Stimulated activated CD8-positive, alpha-beta memory T cell treated with anti-CD3 and anti-CD28 coated beads, Interleukin-7, amount 100 ng/mL, for 4 hours (primary cell): Measurements from ENCODE around the gene SLC6A11.

ENCODE experiments used
- DNase-seq, 2 donors: peaks; one replicate each; pipeline ENCODE4 v3.0.0-alpha.2; 2020; ENCODE audit warnings: low read depth in 2 of 2

SLC6A11 gene

GRCh38 chr3:10816019-10816862 lies at the start of gene SLC6A11:
Gene SLC6A11, plus strand, starts transcription at chr3:10816228. Its CDS starts 38 bp downstream, at chr3:10816266.
- DNase-seq = no peak

DNA sequence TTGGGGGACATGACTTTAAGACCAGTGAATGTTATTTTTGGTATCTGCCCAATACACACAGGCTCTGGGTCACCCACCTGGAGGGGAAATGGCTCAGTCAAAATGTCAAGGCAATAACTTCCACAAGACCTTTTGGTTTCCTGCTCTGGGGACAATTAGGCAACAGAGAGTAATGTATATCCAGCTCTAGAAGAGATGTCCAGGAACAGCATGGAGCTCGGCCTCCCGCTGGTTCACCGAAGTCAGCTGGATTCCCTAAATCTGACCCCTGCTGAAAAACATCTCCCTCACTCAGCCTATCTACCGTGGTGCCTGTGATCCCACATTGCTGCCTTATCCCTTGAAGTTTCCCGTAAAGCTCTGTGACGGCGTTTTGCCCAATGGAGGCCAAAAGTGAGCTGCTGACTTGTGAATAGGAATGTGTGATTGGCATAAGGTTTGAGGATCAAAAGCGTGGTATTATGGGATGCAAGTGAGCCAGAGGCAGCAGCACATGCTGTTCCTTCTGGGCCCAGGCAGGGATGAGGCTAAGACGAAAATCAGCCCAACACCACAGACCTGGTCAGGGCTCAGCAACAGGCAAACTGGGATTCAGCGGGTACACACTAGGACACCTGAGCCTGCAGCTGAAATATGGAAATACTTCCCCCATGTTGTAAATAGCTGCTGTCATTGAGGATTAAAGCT lies 47.2 kb upstream of the SLC6A11 start:
- no peak for DNase-seq

DNA sequence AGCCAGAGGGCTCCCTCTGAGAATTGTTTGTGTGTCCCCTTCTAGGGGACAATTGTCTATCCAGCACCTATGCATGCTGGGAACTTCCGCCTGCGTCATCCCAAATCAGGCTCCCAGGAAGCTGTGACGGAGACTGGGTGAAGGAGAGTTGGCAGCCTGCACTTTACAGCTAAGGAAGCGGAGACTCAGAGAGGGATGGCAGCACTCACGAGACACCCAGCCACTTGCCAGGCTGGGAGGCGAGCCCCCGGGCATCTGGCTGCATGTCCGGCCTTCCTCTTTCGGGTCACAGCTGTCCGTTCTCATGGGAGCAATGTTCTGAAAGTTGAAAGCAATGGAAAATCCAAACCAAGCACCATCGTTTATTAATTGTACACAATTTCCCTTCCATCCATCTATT lies 45.5 kb upstream of the SLC6A11 start:
- no peak for DNase-seq

GRCh38 chr3:10770981-10771380 lies 45.0 kb upstream of the SLC6A11 start:
- DNase-seq = no peak

GRCh38 chr3:10771486-10772270 lies 44.4 kb upstream of the SLC6A11 start:
- no peak for DNase-seq

DNA sequence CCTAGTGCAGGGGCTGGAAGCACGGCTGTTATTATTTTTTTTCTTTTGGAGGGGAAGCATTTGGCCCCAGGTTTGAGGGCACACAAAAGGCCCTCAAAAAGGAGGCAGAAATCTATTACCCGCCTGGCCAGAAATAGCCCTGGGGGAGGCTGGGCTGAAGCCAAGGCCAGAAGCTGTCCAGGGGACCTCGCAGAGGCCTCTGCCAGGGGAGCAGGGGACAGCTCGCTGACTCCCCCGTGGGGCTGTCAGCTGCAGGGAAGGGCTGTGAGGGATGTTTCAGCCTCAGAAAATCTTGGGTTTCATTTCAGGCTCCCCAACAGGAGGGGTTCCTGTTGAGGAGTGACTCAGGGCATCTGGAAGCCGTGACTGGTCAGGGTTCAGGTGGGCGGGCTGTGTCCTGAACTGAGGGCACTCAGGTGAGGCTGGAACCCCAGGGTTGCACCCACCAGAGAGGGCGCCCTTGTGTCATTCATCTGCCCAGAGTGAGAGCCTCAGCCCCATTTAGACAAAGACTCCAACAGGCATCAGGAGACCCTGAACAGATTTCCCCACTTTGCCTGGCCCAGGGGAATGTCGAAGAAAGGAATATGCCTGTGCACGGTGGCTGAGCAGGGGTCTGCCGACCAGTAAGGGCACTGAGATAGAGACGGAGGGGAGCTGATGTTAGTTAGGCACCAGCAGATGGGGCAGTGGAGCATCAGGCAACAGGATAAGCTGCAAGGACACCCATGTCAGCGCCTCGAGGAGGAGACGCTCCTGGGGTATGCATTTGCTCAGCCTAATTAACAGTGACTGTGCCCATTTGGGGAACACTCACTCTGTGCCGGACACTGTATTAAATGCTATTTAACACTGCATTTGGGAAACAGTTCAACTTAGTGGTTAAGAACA lies 43.5 kb upstream of the SLC6A11 start:
- no peak for DNase-seq

DNA sequence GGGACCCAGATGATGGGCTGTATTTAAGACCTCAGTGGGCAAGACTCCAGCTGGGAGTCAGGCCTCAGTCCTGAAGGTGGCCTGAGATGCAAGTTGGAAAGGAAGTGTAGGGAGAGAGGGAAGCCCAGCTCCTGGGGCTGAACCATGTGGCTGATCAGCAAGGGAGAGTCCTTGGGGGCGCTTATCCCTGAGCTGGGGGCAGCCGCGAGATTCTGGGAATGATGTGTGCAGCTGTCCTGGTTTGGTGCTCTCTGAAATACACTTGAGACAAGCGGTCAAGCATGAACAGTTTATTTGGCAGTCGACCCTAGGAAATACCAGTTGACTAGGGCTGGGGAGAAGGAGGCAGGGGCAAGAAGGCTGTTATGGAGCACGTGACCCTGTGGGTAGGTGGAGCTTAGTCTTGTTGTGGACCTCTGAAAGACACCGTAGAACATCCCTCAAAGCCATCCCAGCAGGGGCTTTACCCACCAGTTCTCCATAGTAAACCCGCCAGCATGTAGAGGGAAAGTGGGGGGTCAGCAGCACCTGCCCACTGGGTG lies 41.8 kb upstream of the SLC6A11 start:
- DNase-seq = no peak

DNA sequence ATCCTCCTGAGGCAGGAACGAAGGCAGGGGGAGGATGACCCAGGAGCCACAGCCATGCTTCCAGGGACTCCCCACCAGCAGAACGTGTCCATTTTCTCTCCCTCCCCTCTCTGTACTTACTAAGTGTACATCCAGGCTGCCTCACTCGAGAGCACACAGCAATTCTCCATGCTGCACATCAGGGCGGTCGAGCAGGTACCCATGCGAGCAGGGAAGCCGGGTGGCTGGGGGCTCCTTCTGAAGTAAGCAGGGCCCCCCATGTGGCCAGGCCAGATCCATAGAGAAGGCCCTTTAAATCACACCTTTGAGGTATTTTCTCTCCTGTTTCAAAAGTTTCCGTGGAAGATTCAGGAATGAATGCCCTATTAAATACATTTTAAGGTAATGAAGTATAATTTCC lies 41.2 kb upstream of the SLC6A11 start:
- DNase-seq = no peak

- DNase-seq = no peak
Observed at GRCh38 chr3:10775259-10775658, 40.8 kb upstream of the SLC6A11 start.

- no peak for DNase-seq
Observed at GRCh38 chr3:10775828-10776227, 40.2 kb upstream of the SLC6A11 start.

DNA sequence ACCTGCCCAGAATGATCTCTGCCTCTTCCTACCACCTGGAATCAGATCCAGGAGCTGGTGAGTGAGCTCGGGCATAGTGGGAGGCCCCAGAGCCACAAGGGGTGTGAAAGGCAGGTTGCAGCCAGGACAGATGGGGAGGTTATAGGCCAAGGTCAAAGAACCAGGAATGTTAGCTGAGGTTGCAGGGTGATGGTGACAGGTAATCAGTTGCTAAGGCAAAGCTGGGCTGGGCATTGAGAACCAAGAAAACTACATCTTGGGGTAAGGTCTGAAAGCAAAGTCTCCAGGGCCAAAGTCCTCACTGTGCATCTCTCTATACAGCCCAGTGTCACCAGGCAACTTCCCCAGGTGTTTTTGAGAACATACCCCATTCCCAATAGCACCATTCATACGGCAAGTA lies 38.4 kb upstream of the SLC6A11 start:
- DNase-seq = no peak

DNA sequence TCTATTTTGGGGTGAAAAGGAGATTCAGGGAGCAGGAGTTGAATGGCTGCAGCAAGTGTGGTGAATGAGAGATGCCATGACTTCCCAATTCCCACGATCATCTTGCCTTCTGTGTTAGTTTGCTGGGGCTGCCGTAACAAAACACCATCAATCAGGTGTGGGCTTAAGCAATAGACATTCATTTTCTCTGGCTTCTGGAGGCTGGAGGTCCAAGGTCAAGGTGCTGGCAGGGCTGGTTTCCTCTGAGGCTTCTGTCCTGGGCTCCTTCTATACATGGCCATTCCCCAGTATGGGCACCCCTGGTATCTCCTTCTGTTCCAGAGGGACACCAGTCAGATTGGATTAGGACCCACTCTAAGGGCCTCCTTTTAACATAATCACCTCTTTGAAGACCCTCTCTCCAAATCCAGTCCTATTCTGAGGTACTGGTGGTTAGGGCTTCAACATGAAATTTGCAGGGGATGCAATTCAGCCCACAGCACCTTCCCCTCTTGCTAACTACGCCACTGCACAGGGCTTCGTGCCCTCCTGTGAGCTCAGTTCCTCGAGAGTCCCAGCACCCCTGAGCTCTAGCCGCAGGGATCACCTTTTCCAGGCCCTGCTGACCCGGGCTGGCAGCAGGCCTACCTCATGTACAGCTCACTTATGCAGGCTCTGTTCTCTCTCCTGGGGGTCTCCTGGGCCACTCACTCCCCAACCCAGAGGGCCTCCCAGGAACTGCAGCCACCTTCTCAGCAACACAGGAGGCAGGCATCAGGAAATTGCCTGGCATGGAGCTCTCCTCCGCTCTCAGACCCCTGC lies 37.3 kb upstream of the SLC6A11 start:
- DNase-seq = no peak

- DNase-seq = no peak
Observed at GRCh38 chr3:10779293-10779805, 36.7 kb upstream of the SLC6A11 start.

DNA sequence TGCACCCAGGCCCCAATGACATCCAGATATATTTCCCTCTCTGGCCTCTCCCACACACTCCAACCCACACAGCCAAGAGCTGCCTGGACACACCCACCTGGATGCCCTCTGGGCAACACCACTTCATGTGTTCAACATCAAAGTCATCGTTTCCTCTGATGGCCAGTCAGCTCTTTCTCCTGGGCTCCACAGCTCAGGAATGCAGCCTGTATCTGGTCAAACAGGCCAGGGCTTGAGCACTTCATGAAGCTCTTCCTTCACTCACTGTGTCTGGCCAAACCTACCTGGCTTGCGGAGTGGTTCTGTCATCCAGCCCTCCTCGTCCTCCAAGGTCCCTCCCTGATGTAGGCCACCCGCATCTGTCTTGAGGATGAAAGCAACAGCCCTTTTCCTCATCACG lies 35.8 kb upstream of the SLC6A11 start:
- no peak for DNase-seq

DNA sequence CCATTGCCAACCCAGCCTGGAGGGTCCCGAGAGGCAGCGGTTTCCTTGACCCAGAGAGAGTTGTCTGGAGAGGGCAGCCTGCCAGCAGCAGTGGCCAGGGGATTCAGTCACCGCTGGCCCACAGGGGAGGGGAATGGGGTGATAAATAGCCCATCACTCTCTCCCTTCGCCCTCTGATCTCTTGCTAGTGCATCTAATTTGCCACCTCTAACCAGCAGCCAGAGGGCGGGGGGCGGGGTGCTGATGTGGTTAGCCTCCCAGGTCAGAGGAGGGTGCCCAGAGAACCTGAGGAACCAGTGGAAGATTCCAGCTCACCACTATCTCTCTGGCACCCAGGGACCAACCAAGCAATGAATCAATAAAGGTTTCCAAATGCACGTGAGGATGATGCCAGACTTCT lies 35.1 kb upstream of the SLC6A11 start:
- DNase-seq = no peak

DNA sequence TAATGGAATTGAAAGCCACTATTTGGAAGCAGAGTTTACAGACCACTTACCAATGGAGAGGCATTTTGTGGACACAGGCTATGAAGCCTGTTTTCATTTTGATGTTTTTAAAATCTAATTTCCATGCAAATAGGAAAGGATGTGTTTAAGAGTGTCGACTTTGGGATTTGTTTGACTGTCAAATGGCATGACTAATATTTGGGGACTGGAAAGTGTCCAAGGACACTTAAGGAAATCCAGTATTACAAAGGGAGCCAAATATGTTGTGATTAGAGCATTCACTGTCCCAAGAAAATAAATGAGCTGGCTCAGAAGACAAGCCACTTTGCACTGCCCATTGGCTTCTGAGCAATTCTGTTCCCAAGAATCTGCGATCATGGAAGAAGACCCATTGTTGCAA lies 34.0 kb upstream of the SLC6A11 start:
- no peak for DNase-seq

DNA sequence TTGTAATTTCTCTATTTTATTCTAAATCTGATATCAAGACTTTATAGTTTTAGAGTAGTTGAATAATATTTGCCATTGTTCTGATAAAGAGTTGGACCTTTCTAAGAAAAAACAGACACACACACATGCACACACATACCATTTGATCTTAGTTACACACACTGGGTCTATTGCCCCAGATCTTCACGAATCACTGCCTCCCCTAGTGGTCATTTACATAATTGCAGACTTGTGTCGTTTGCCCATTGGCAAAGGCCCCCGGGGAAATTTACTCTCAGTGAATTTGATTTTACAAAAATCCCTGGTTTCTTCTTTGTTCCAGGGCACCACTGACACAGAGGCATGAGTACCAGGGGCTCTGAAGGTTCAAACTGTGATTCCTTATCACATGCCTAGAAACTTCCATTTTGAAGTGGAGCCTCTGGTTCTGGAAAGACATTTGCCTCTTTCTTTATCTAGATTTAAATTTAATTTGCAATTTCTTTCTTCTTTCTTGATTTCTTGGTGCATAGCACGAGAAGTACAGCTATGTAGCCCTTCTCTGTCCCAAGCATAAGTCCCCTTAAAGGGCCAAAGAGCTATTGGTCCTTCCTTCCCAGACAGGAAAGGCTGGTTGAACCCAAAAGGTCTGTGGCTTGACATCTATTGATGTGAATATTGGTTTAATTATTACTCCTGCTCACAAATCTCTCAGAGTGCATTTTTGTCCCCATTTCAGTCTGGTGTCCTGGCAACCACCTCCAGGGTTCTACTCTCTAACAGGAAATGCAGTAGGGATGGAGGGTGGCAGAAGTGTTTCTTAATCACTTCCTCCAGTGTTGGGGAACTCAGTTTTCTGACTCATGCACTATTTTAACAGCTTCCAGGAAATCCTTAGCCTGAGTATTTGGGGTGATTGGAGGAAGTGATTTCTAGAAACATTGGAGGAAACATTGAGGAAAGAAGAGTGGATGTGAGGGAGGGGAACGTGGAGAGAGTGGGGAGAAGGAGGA lies 32.4 kb upstream of the SLC6A11 start:
- DNase-seq = no peak

GRCh38 chr3:10786640-10787039 lies 29.4 kb upstream of the SLC6A11 start:
- DNase-seq = no peak

DNA sequence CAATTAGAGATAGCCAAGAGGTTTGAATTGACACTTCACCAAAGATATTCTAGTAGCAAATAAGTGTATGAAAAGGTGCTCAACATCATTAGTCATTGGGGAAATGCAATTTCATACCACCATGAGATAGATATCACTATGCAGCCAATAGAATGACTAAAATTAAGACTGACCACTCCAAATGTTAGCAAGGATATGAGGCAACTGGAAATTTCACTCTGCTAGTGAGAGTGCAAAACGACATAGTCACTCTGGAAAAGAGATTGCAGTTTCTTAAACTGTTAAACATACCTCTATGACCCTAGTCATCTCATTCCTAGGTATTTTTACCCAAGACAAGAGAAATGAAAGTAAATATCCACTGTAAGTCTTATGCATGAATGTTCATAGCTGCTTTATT lies 27.6 kb upstream of the SLC6A11 start:
- no peak for DNase-seq
